Mammary epithelial cell (primary cell): ENCODE data around the gene SLC11A1.

ENCODE experiments used
- CTCF ChIP-seq, 2 donors: IDR thresholded peaks in 1 of 2; conservative IDR thresholded peaks in 1 of 2; 2 replicates each; pipeline ENCODE4 v1.5.1; 2011 to 2012; ENCODE audit warnings: inconsistent platforms in 2 of 2, low read length in 2 of 2, mild to moderate bottlenecking in 2 of 2, control low read depth in 1 of 2, low read depth in 1 of 2; ENCODE audit not compliant: insufficient read depth in 1 of 2; ENCODE audit errors: extremely low read depth in 1 of 2
- EZH2 ChIP-seq: IDR thresholded peaks from 2 replicates; pipeline ENCODE4 v1.6.1; 2012; ENCODE audit warnings: low read length, inconsistent platforms, borderline replicate concordance

GRCh38 chr2:218432676-218433365, 50.7 kb downstream of the SLC11A1 start:
- no peak for TF ChIP-seq CTCF (conservative IDR thresholded peaks at IDR 0.05 in 1 of 2, IDR thresholded peaks at IDR 0.05 in 1 of 2; ENCODE audit: extremely low read depth in 1 of 2, insufficient read depth in 1 of 2, low read depth in 1 of 2, low read length in 2 of 2)
- TF ChIP-seq EZH2, result no peak
